IMR-90 (cell line): ENCODE results near the gene GIPR. TPM values are rescaled to one million over a fixed set of nuclear protein-coding genes. Genes with fewer than 3 reads are reported as not detected.

Experiments used
- ATAC-seq: fragments of 200-7000 bp; cut with Tn5 transposase; 2 replicates; pipeline ENCODE4 v1.9.1; 2020; ENCODE audit warnings: low read depth, mild to moderate bottlenecking, moderate library complexity
- BruUV-seq: library from RNA; stranded (reverse); fragments of 400-500 nt; replicated peaks from 2 replicates; lab custom pipeline; 2021; lab: Mats Ljungman, UMichigan
- CTCF ChIA-PET: fragments of 300-600 bp; formaldehyde crosslinking; extraction: SDS; loops from one replicate; lab custom pipeline; 2021; ENCODE audit warnings: antibody characterized with exemption; lab: Yijun Ruan, JAX
- POLR2A ChIA-PET: fragments of 300-600 bp; sonication (Branson Sonifier 250); formaldehyde crosslinking; loops from one replicate; lab custom pipeline; 2022; ENCODE audit warnings: antibody characterized with exemption; ENCODE audit not compliant: unreplicated experiment; lab: Charles Lee
- DNase-seq: peaks from one replicate; pipeline ENCODE4 v3.0.0; 2013
- H2AFZ ChIP-seq: replicated peaks from 2 replicates; pipeline ENCODE3; 2013; ENCODE audit warnings: low read length, mild to moderate bottlenecking; ENCODE audit not compliant: poor library complexity
- H2AK5ac ChIP-seq: 2 replicates; pipeline ENCODE4 v1.6.1; 2013; ENCODE audit warnings: low read depth, low read length, inconsistent platforms
- H2AK9ac ChIP-seq: replicated peaks from 2 replicates; pipeline ENCODE3; 2013; ENCODE audit warnings: mild to moderate bottlenecking, low read depth, low read length, moderate library complexity; ENCODE audit not compliant: poor library complexity
- H2BK120ac ChIP-seq: 2 replicates; pipeline ENCODE4 v1.6.1; 2013; ENCODE audit warnings: low read depth, low read length, inconsistent platforms
- H2BK15ac ChIP-seq: 3 replicates; pipeline ENCODE4 v1.6.1; 2013; ENCODE audit warnings: low read depth, low read length, inconsistent platforms
- H2BK20ac ChIP-seq: 2 replicates; pipeline ENCODE4 v1.6.1; 2013; ENCODE audit warnings: low read depth, mild to moderate bottlenecking, inconsistent platforms, low read length, moderate library complexity
- H2BK5ac ChIP-seq: 2 replicates; pipeline ENCODE4 v1.6.1; 2013; ENCODE audit warnings: mild to moderate bottlenecking, low read depth, low read length, inconsistent platforms; ENCODE audit not compliant: poor library complexity, severe bottlenecking
- H3K14ac ChIP-seq: replicated peaks from 2 replicates; pipeline ENCODE4 v1.6.1; 2013; ENCODE audit warnings: low read depth, low read length, inconsistent platforms
- H3K18ac ChIP-seq: 2 replicates; pipeline ENCODE4 v1.6.1; 2013; ENCODE audit warnings: low read depth, low read length, control low read depth
- H3K23ac ChIP-seq: 2 replicates; pipeline ENCODE4 v1.6.1; 2013; ENCODE audit warnings: low read depth, low read length, inconsistent platforms
- H3K27ac ChIP-seq: 2 replicates; pipeline ENCODE4 v1.5.1; 2013; ENCODE audit warnings: mild to moderate bottlenecking, control low read depth, low read length; ENCODE audit not compliant: insufficient read depth
- H3K27me3 ChIP-seq: 2 replicates; pipeline ENCODE4 v1.6.1; 2013; ENCODE audit warnings: low read length; ENCODE audit not compliant: control insufficient read depth, insufficient read depth
- H3K36me3 ChIP-seq: 2 replicates; pipeline ENCODE4 v1.6.1; 2013; ENCODE audit warnings: low read length, mixed read lengths; ENCODE audit not compliant: control insufficient read depth, insufficient read depth
- H3K4ac ChIP-seq: 2 replicates; pipeline ENCODE4 v1.6.1; 2013; ENCODE audit warnings: low read depth, low read length, inconsistent platforms
- H3K4me1 ChIP-seq: 2 replicates; pipeline ENCODE4 v1.6.1; 2013; ENCODE audit warnings: low read length, mixed read lengths; ENCODE audit not compliant: control insufficient read depth, insufficient read depth
- H3K4me2 ChIP-seq: 2 replicates; pipeline ENCODE4 v1.6.1; 2013; ENCODE audit warnings: low read depth, mild to moderate bottlenecking, control low read depth, low read length, moderate library complexity
- H3K4me3 ChIP-seq: 2 replicates; pipeline ENCODE4 v1.5.1; 2013; ENCODE audit warnings: low read depth, mild to moderate bottlenecking, control low read depth, low read length, moderate library complexity; ENCODE audit not compliant: insufficient read depth
- H3K56ac ChIP-seq: 2 replicates; pipeline ENCODE4 v1.6.1; 2013; ENCODE audit warnings: low read length, inconsistent platforms; ENCODE audit not compliant: insufficient read depth; ENCODE audit errors: extremely low read depth
- H3K79me1 ChIP-seq, 2 experiments: 2 replicates each; pipeline ENCODE4 v1.6.1; 2013; ENCODE audit warnings: low read length in 2 of 2, inconsistent platforms in 1 of 2, low read depth in 1 of 2
- H3K9ac ChIP-seq: 2 replicates; pipeline ENCODE4 v1.6.1; 2013; ENCODE audit warnings: low read depth, low read length, control low read depth
- H3K9me1 ChIP-seq: 2 replicates; pipeline ENCODE4 v1.6.1; 2013; ENCODE audit warnings: low read length, inconsistent platforms; ENCODE audit not compliant: insufficient read depth
- H3K9me3 ChIP-seq: 2 replicates; pipeline ENCODE4 v1.6.1; 2013; ENCODE audit warnings: low read length; ENCODE audit not compliant: control insufficient read depth, insufficient read depth
- H4K20me1 ChIP-seq: 2 replicates; pipeline ENCODE4 v1.6.1; 2013; ENCODE audit warnings: low read length, inconsistent platforms; ENCODE audit not compliant: insufficient read depth
- H4K5ac ChIP-seq: 2 replicates; pipeline ENCODE4 v1.6.1; 2013; ENCODE audit warnings: mild to moderate bottlenecking, low read depth, low read length, control low read depth
- H4K8ac ChIP-seq, 2 experiments: 2 replicates each; pipeline ENCODE4 v1.6.1; 2013; ENCODE audit warnings: low read depth in 2 of 2, low read length in 2 of 2, control low read depth in 1 of 2, inconsistent platforms in 1 of 2
- H4K91ac ChIP-seq: 2 replicates; pipeline ENCODE4 v1.6.1; 2013; ENCODE audit warnings: low read depth, low read length, inconsistent platforms; ENCODE audit not compliant: insufficient read depth
- CHD1 ChIP-seq: IDR thresholded peaks from 2 replicates; pipeline ENCODE4 v1.6.1; 2012; ENCODE audit warnings: low read depth, low read length, improper control_type of control experiment
- MAZ ChIP-seq: IDR thresholded peaks from 2 replicates; pipeline ENCODE4 v1.6.1; 2012; ENCODE audit warnings: low read depth, mild to moderate bottlenecking, low read length, improper control_type of control experiment, moderate library complexity, borderline replicate concordance
- NFE2L2 ChIP-seq: fragments of 150-350 bp; IDR thresholded peaks from 2 replicates; pipeline ENCODE4 v1.6.1; 2016; ENCODE audit warnings: low read depth, mild to moderate bottlenecking, low read length
- RAD21 ChIP-seq: IDR thresholded peaks from 2 replicates; pipeline ENCODE4 v1.6.1; 2012; ENCODE audit warnings: low read length, improper control_type of control experiment
- RCOR1 ChIP-seq: IDR thresholded peaks from 2 replicates; pipeline ENCODE4 v1.6.1; 2012; ENCODE audit warnings: mild to moderate bottlenecking, low read length, improper control_type of control experiment; ENCODE audit not compliant: insufficient replicate concordance
- SMC3 ChIP-seq: fragments of 150-350 bp; IDR thresholded peaks from 2 replicates; pipeline ENCODE4 v1.6.1; 2016; ENCODE audit warnings: low read depth, mild to moderate bottlenecking, antibody characterized with exemption, low read length, moderate library complexity
- WGBS, 2 experiments: methylation state at CpG; one replicate each; pipeline versions ENCODE4 v1.1.5 to v1.1.7; 2013; ENCODE audit warnings: missing lambda C conversion rate in 2 of 2; ENCODE audit not compliant: insufficient read length in 1 of 2; ENCODE audit errors: extremely low coverage in 2 of 2; 5-methylcytosine and 5-hydroxymethylcytosine counted together
- dilution Hi-C: fragments of 300-500 bp; cut with HindIII; formaldehyde crosslinking; loops from one replicate; pipeline ENCODE4 v1.14.3; 2018; ENCODE audit warnings: low sequenced_read_pairs; ENCODE audit not compliant: unreplicated experiment
- in situ Hi-C: fragments of 300-500 bp; cut with MboI; formaldehyde crosslinking; loops from 3 replicates; pipeline ENCODE4 v1.14.3; 2019; ENCODE audit warnings: low sequenced_read_pairs, inconsistent platforms, mixed read lengths
- intact Hi-C: fragments of 100-400 bp; cut with micrococcal nuclease; formaldehyde crosslinking; loops from 2 replicates; pipeline ENCODE4 v1.10.0; 2022
- polyA plus RNA-seq, 3 experiments: library from polyadenylated mRNA; depleted of rRNA; stranded (reverse); fragments of >200 nt; gene quantifications; 2 replicates each; pipeline ENCODE4 v1.2.3, GENCODE V29; 2012; ENCODE audit warnings: low replicate concordance in 1 of 3
- total RNA-seq: library from RNA; depleted of rRNA; stranded (reverse); fragments of >200 nt; gene quantifications from 2 replicates; pipeline ENCODE4 v1.2.3, GENCODE V29; 2012
- TF ChIP-seq, protein P1 (sequence below): conservative IDR thresholded peaks from 2 replicates; pipeline ENCODE4 v1.5.1; 2012; ENCODE audit warnings: mild to moderate bottlenecking, low read depth, low read length, improper control_type of control experiment

GIPR gene
- total and polyA plus RNA-seq, 2 of the 4 experiments (the other 2 are of a cell fraction) = 0.18 to 1.2 TPM

GRCh38 chr19:45681391-45682015 lies 13.5 kb downstream of the GIPR start:
- WGBS, 2 experiments = 1% methylated on average over 40 of the region's 51 CpGs; no CpG with 5 or more reads in 1 of the 2 experiments
- Histone ChIP-seq H4K8ac (peak overlapping the region in 1 of 2 experiments; percentile 96; a peak in 2 of 4 replicates), H3K14ac (0 out of 2 replicates have a peak overlapping the region, but pooled peaks have one; percentile 66), H3K23ac (no peak overlapping the region), H3K4me3 (peak overlapping the region; percentile 37), H3K27me3 (peaks cover 11% of the 10 kb centered on the region), H3K9ac (peak overlapping the region; percentile 48), H2BK15ac (no peak overlapping the region), H4K5ac (no peak overlapping the region), H3K27ac (no peak overlapping the region), H3K4me1 (peaks cover 6% of the 10 kb centered on the region; the same call in 1 of the 2 replicates), H3K4me2 (peak overlapping the region; percentile 86), H3K4ac (peak overlapping the region; percentile 70), H4K20me1 (no peaks in the 10 kb centered on the region), H3K9me1 (no peaks in the 10 kb centered on the region), H2BK20ac (no peak overlapping the region), H2BK5ac (no peak overlapping the region), H3K36me3 (peaks cover 20% of the 10 kb centered on the region), H2AK5ac (no peak overlapping the region), H2BK120ac (no peak overlapping the region), H2AK9ac (no peak overlapping the region), H3K79me1 (peaks cover 0 to 3% of the 10 kb centered on the region in 2 experiments; a peak in 1 of 4 replicates), H2AFZ (peak overlapping the region; percentile 95), H3K56ac (no peak overlapping the region), H3K18ac (no peak overlapping the region), H4K91ac (no peak overlapping the region), H3K9me3 (no peaks in the 10 kb centered on the region)
- BruUV-seq = no TSS peak
- intact Hi-C loops = loop anchor here (1.0 kb wide), 1 partner anchor 74 kb away; no protein-coding TSS in a partner anchor
- POLR2A ChIA-PET = interaction anchor here (0.6 kb wide), 1 partner anchor 46 kb away, joined by 3 read pairs; no protein-coding TSS in a partner anchor
- in situ Hi-C loops = no loop called here
- TF ChIP-seq RAD21 (peak; percentile 75), MAZ (peak; percentile 35; the same call in 1 of the 2 replicates), CHD1 (no peak), SMC3 (peak; percentile 74), NFE2L2 (no peak), RCOR1 (peak; percentile 50)
- TF ChIP-seq, protein P1, sequence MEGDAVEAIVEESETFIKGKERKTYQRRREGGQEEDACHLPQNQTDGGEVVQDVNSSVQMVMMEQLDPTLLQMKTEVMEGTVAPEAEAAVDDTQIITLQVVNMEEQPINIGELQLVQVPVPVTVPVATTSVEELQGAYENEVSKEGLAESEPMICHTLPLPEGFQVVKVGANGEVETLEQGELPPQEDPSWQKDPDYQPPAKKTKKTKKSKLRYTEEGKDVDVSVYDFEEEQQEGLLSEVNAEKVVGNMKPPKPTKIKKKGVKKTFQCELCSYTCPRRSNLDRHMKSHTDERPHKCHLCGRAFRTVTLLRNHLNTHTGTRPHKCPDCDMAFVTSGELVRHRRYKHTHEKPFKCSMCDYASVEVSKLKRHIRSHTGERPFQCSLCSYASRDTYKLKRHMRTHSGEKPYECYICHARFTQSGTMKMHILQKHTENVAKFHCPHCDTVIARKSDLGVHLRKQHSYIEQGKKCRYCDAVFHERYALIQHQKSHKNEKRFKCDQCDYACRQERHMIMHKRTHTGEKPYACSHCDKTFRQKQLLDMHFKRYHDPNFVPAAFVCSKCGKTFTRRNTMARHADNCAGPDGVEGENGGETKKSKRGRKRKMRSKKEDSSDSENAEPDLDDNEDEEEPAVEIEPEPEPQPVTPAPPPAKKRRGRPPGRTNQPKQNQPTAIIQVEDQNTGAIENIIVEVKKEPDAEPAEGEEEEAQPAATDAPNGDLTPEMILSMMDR = peak; percentile 91
- DNase-seq = peak; percentile 69
- CTCF ChIA-PET = interaction anchor here (1.3 to 1.4 kb wide), 2 partner anchors 8 to 11 kb away, joined by 3 to 4 read pairs; partner anchors contain the start of gene QPCTL
- ATAC-seq = peak; percentile 95
- dilution Hi-C loops = no loop called here
